Lower lobe of right lung (tissue), 2 donors: Measurements from ENCODE around the gene GABRP. TPM values are rescaled to one million over a fixed set of nuclear protein-coding genes. Genes with fewer than 3 reads are reported as not detected.

Source experiments
- ATAC-seq, 2 donors: fragments of 200-7000 bp; cut with Tn5 transposase; one replicate each; pipeline ENCODE4 v1.9.1; 2020 to 2022; ENCODE audit warnings: mild to moderate bottlenecking in 2 of 2, moderate library complexity in 2 of 2
- DNase-seq: peaks from one replicate; pipeline ENCODE4 v3.0.0-alpha.2; 2020
- H3K27ac ChIP-seq: fragments of 200-600 bp; one replicate; pipeline ENCODE4 v1.8.0; 2022
- H3K27me3 ChIP-seq: fragments of 200-600 bp; one replicate; pipeline ENCODE4 v1.8.0; 2022; ENCODE audit warnings: low read depth
- H3K36me3 ChIP-seq: fragments of 200-600 bp; one replicate; pipeline ENCODE4 v1.8.0; 2022; ENCODE audit warnings: mild to moderate bottlenecking
- H3K4me1 ChIP-seq: fragments of 200-600 bp; one replicate; pipeline ENCODE4 v1.8.0; 2022
- H3K4me3 ChIP-seq: fragments of 200-600 bp; one replicate; pipeline ENCODE4 v1.8.0; 2022; ENCODE audit warnings: mild to moderate bottlenecking
- H3K9me3 ChIP-seq: fragments of 200-600 bp; one replicate; pipeline ENCODE4 v1.8.0; 2022
- CTCF ChIP-seq: fragments of 200-600 bp; IDR thresholded peaks from one replicate; pipeline ENCODE4 v1.8.0; 2022; ENCODE audit warnings: antibody characterized with exemption, mild to moderate bottlenecking
- intact Hi-C: fragments of 100-400 bp; cut with DNase I; formaldehyde crosslinking; loops from one replicate; pipeline ENCODE4 v1.11.0; 2022
- total RNA-seq: library from RNA; stranded (reverse); fragmentation: NEBNext Ultra II Directional; extraction: Animal tissue kit (Norgen Biotek cat#: 25700); gene quantifications from one replicate; pipeline ENCODE4 v1.2.1, GENCODE V29; 2021
- donor health status: DM: no; HTN: yes; CAD: no; lungs with severe emphysema.

The GABRP gene
- total RNA-seq, 1 donor from 2014 or later = 0.38 TPM

DNA sequence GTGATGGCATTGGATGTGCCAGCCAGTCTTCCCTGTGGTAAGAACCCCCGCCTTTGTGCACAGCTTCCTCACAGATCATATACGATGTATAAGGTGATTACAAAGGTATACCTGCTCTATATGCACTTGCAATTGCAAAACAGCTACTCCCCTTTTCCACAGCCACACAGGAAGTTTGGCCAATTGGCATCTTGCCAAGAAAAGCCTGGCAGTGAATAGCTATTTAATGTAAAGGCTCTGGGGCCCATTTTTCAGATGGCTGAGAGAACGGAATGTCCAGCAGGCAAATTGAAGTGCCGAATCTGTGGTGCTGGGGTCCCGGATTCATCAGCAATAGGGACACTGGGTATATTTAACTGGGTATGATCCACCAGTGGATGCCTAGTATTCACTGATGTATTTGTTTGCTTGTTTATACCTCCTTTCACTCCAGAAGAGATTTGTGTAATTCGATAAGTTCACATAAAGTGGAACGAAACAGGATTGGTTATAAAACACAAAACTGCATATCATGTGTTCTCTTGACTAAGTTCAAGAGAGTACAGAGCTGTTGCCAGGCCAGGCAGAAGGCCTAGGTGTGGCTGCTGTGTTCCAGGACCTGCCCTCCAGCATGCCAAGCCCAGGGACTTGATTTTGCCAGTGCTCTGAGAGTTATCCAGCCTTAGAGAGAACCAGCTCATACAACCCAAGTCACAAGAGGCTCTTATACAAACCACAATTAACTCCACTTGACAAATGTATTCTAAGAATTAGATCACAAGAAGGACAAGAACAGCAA, 27.7 kb upstream of the GABRP start:
- ATAC-seq (peak; percentile 97 to 98), DNase-seq (peak; percentile 88)
- no peaks in the 10 kb centered on the region for H3K36me3 ChIP-seq
- intact Hi-C loops = no loop called here
- H3K27me3 ChIP-seq = no peaks in the 10 kb centered on the region
- H3K9me3 ChIP-seq = no peaks in the 10 kb centered on the region
- H3K4me3 ChIP-seq = no peak overlapping the region
- H3K27ac ChIP-seq = peak overlapping the region; percentile 53
- peaks cover 21% of the 10 kb centered on the region for H3K4me1 ChIP-seq
- no peak for TF ChIP-seq CTCF

DNA sequence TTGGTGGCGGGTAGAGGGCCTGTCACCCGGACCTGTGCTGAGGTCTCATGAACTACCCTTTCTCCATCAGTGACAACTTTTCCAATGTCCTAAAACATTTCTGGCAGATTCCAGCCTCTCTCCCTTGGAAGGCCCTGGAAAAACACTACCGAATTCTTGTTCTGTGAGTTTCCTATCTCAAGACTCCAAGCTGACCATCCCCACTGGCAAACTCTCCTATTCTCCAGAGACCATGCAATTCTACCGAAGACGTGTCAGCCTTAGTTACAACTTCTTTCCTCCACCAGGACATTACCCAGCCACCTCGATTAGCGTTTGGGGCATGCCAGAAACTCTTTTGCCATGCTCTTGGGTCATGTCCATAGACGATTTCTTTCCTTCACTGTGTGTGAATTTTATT, 26.8 kb upstream of the GABRP start:
- ATAC-seq = no peak

DNA sequence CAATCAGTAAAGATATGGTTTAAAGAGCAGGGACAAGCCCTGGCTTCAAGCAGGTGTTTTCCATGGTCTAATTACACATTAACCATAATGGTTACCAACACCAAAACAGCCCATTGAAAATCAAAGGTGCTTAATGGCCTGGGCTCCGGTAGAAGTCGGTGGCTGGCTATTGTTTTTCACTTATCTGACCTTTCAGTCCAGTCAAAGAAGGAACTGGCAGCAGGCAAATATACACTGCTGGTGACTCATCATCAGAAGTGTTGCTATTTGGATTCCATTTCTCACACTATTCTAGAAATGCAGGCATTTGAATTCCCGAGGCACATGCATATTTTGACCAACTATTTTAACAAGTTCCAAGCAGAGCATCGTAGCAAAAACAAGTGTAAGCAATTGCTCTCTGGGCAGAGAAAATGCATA, 26.3 kb upstream of the GABRP start:
- H3K9me3 ChIP-seq = no peaks in the 10 kb centered on the region
- TF ChIP-seq CTCF = no peak
- no peak for DNase-seq
- no peak overlapping the region for H3K4me3 ChIP-seq
- H3K36me3 ChIP-seq = no peaks in the 10 kb centered on the region
- peak overlapping the region; percentile 53 for H3K27ac ChIP-seq
- no peaks in the 10 kb centered on the region for H3K27me3 ChIP-seq
- ATAC-seq = peak; percentile 54 to 88
- intact Hi-C loops = no loop called here
- peaks cover 21% of the 10 kb centered on the region for H3K4me1 ChIP-seq

More for the DNA sequence above, 26.8 kb upstream of the GABRP start:
- no peak for TF ChIP-seq CTCF
- Histone ChIP-seq H3K9me3 (no peaks in the 10 kb centered on the region), H3K27ac (peak overlapping the region; percentile 53), H3K4me3 (no peak overlapping the region), H3K4me1 (peaks cover 21% of the 10 kb centered on the region), H3K36me3 (no peaks in the 10 kb centered on the region), H3K27me3 (no peaks in the 10 kb centered on the region)
- intact Hi-C loops = no loop called here
- DNase-seq = no peak

- Histone ChIP-seq H3K27ac (no peak overlapping the region), H3K4me1 (peaks cover 21% of the 10 kb centered on the region), H3K36me3 (no peaks in the 10 kb centered on the region), H3K27me3 (no peaks in the 10 kb centered on the region), H3K9me3 (no peaks in the 10 kb centered on the region), H3K4me3 (no peak overlapping the region)
- no peak for DNase-seq
- no peak for TF ChIP-seq CTCF
- no peak for ATAC-seq
- intact Hi-C loops = no loop called here
Measured at GRCh38 chr5:170757669-170758068, 25.9 kb upstream of the GABRP start.

DNA sequence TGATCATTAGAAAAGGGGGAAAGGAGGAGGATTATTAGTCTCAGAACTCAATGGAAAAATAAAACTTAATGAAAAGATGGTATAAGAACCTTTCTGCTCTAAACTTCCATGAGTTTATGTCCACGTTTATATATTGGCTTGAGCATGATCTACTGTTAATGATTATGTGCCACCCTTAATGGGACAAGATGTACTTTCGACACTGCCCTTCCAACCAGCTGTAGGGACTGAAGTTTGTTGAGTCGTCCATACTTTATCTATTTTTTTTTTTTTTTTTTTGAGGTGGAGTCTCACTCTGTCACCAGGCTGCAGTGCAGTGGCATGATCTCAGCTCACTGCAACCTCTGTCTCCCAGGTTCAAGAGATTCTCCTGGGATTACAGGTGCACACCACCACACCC, 25.0 kb upstream of the GABRP start:
- H3K4me3 ChIP-seq = no peak overlapping the region
- TF ChIP-seq CTCF = no peak

More for the DNA sequence above, 25.0 kb upstream of the GABRP start:
- Histone ChIP-seq H3K36me3 (no peaks in the 10 kb centered on the region), H3K27me3 (no peaks in the 10 kb centered on the region), H3K4me1 (peaks cover 21% of the 10 kb centered on the region), H3K9me3 (no peaks in the 10 kb centered on the region), H3K27ac (no peak overlapping the region)
- ATAC-seq (no peak), DNase-seq (no peak)
- intact Hi-C loops = no loop called here
